Endothelial cell of umbilical vein (primary cell): ENCODE measurements around the gene FBXO44. TPM values are rescaled to one million over a fixed set of nuclear protein-coding genes. Genes with fewer than 3 reads are reported as not detected.

Experiments used
- BruUV-seq: library from RNA; stranded (reverse); fragments of 400-500 nt; replicated peaks from 2 replicates; lab custom pipeline; 2021; lab: Mats Ljungman, UMichigan
- CTCF ChIA-PET: fragments of 300-600, 350-600 bp; sonication (Branson Sonifier 250); formaldehyde crosslinking; loops from one replicate; lab custom pipeline; 2021; ENCODE audit warnings: antibody characterized with exemption, inconsistent platforms; lab: Charles Lee
- POLR2A ChIA-PET: fragments of 300-600, 350-600 bp; sonication (Branson Sonifier 250); formaldehyde crosslinking; loops from one replicate; lab custom pipeline; 2021; ENCODE audit warnings: antibody characterized with exemption, inconsistent platforms; lab: Charles Lee
- DNase-seq: peaks from one replicate; pipeline ENCODE4 v3.0.0-alpha.2; 2011; ENCODE audit warnings: low read depth, low spot score
- FAIRE-seq: peaks from 2 replicates; lab custom pipeline; 2011; peaks lifted over from hg19 to GRCh38; lab: Jason Lieb, UNC
- H2AFZ ChIP-seq: 2 replicates; pipeline ENCODE4 v1.6.0; 2012; ENCODE audit warnings: low read depth, low read length, control low read depth, inconsistent platforms
- H3K27ac ChIP-seq: 2 replicates; pipeline ENCODE4 v1.5.1; 2011; ENCODE audit warnings: low read depth, mild to moderate bottlenecking, control low read depth, low read length, moderate library complexity; ENCODE audit not compliant: insufficient read depth
- H3K27me3 ChIP-seq, 2 experiments: 2 replicates each; pipeline versions ENCODE4 v1.6.0 to v1.6.1; 2011; ENCODE audit warnings: low read length in 2 of 2, mixed read lengths in 1 of 2; ENCODE audit not compliant: control insufficient read depth in 2 of 2, insufficient read depth in 2 of 2
- H3K36me3 ChIP-seq, 2 experiments: 2 replicates in 1 of 2; 3 replicates in 1 of 2; pipeline ENCODE4 v1.5.1; 2011; ENCODE audit warnings: low read length in 2 of 2, mild to moderate bottlenecking in 1 of 2, moderate library complexity in 1 of 2; ENCODE audit not compliant: control insufficient read depth in 2 of 2, insufficient read depth in 2 of 2; ENCODE audit errors: extremely low read depth in 1 of 2
- H3K4me1 ChIP-seq: 3 replicates; pipeline ENCODE4 v1.5.1; 2011; ENCODE audit warnings: mild to moderate bottlenecking, low read length; ENCODE audit not compliant: control insufficient read depth, insufficient read depth; ENCODE audit errors: extremely low read depth
- H3K4me2 ChIP-seq: 2 replicates; pipeline ENCODE4 v1.6.1; 2011; ENCODE audit warnings: low read length, control low read depth, mixed read lengths; ENCODE audit not compliant: insufficient read depth
- H3K4me3 ChIP-seq, 3 experiments: fragments of 200-600 bp in 1 of 3; sonication (generic), shearing (Covaris generic) in 1 of 3; replicated peaks in 1 of 3; 2 replicates each; pipeline ENCODE4 v1.5.1; 2011 to 2016; ENCODE audit warnings: control low read depth in 3 of 3, low read length in 3 of 3, mild to moderate bottlenecking in 2 of 3, inconsistent platforms in 1 of 3, low read depth in 1 of 3, moderate library complexity in 1 of 3; ENCODE audit not compliant: insufficient read depth in 1 of 3
- H3K79me2 ChIP-seq: 2 replicates; pipeline ENCODE4 v1.6.0; 2012; ENCODE audit warnings: low read length, inconsistent platforms; ENCODE audit not compliant: control insufficient read depth, insufficient read depth
- H3K9ac ChIP-seq: replicated peaks from 2 replicates; pipeline ENCODE3; 2011; ENCODE audit warnings: low read length, control low read depth; ENCODE audit not compliant: insufficient read depth; ENCODE audit errors: extremely low read depth
- H3K9me1 ChIP-seq: replicated peaks from 3 replicates; pipeline ENCODE4 v1.6.0; 2011; ENCODE audit warnings: mild to moderate bottlenecking, low read length; ENCODE audit not compliant: control insufficient read depth, insufficient read depth; ENCODE audit errors: extremely low read depth
- H3K9me3 ChIP-seq: replicated peaks from 2 replicates; pipeline ENCODE4 v1.5.1; 2012; ENCODE audit warnings: low read length, inconsistent platforms; ENCODE audit not compliant: control insufficient read depth, insufficient read depth
- H4K20me1 ChIP-seq: replicated peaks from 2 replicates; pipeline ENCODE3; 2011; ENCODE audit warnings: mild to moderate bottlenecking, low read length; ENCODE audit not compliant: control insufficient read depth, insufficient read depth; ENCODE audit errors: extremely low read depth
- CTCF ChIP-seq, 2 donors: IDR thresholded peaks; 1 replicate in 1 of 2; 2 replicates in 1 of 2; pipeline ENCODE4 v1.5.1; 2011; ENCODE audit warnings: low read length in 2 of 2, mild to moderate bottlenecking in 2 of 2, moderate library complexity in 2 of 2, control low read depth in 1 of 2, inconsistent platforms in 1 of 2, low read depth in 1 of 2; ENCODE audit not compliant: insufficient read depth in 1 of 2; ENCODE audit errors: extremely low read depth in 1 of 2
- EZH2 ChIP-seq: IDR thresholded peaks from 2 replicates; pipeline ENCODE4 v1.6.1; 2012; ENCODE audit warnings: borderline replicate concordance, low read depth, mild to moderate bottlenecking, moderate library complexity, low read length, inconsistent platforms; ENCODE audit not compliant: severe bottlenecking
- FOS ChIP-seq: IDR thresholded peaks from 2 replicates; pipeline ENCODE4 v1.6.1; 2011; ENCODE audit warnings: mild to moderate bottlenecking, low read length, moderate library complexity, borderline replicate concordance; ENCODE audit not compliant: insufficient read depth
- GATA2 ChIP-seq: IDR thresholded peaks from 2 replicates; pipeline ENCODE4 v1.7.0; 2011; ENCODE audit warnings: low read depth, mild to moderate bottlenecking, moderate library complexity, mixed read lengths, low read length; ENCODE audit not compliant: insufficient read length, insufficient read depth
- JUN ChIP-seq: IDR thresholded peaks from 2 replicates; pipeline ENCODE4 v1.6.1; 2011; ENCODE audit warnings: borderline replicate concordance, low read depth; ENCODE audit not compliant: insufficient read length, insufficient read depth
- MAX ChIP-seq: IDR thresholded peaks from 2 replicates; pipeline ENCODE4 v1.6.1; 2011; ENCODE audit not compliant: insufficient read depth, insufficient read length
- MYC ChIP-seq: IDR thresholded peaks from one replicate; pipeline ENCODE4 v1.6.1; 2011; ENCODE audit warnings: mild to moderate bottlenecking, low read depth, low read length
- POLR2A ChIP-seq: IDR thresholded peaks from 2 replicates; pipeline ENCODE4 v1.6.1; 2012; ENCODE audit warnings: low read depth, mild to moderate bottlenecking, control low read depth, low read length
- POLR2AphosphoS5 ChIP-seq: IDR thresholded peaks from 2 replicates; pipeline ENCODE4 v1.6.1; 2012; ENCODE audit warnings: low read depth, mild to moderate bottlenecking, control low read depth, low read length, moderate library complexity; ENCODE audit not compliant: insufficient read depth
- dilution Hi-C: fragments of 300-500 bp; cut with MboI; formaldehyde crosslinking; loops from one replicate; pipeline ENCODE4 v1.15.0; 2019; ENCODE audit warnings: low sequenced_read_pairs; ENCODE audit not compliant: extremely low pct_ligation_motif_present
- intact Hi-C: fragments of 100-400 bp; cut with micrococcal nuclease; formaldehyde crosslinking; loops from one replicate; pipeline ENCODE4 v1.10.0; 2022
- polyA plus RNA-seq, 4 experiments: library from polyadenylated mRNA; depleted of rRNA in 3 of 4; stranded (reverse) in 3 of 4; unstranded in 1 of 4; fragments of >200 nt; gene quantifications; 2 replicates each; pipeline versions ENCODE4 v1.2.1 to v1.2.3, GENCODE V29; 2011 to 2012; ENCODE audit warnings: missing spikeins in 1 of 4
- total RNA-seq: library from RNA; stranded (reverse); gene quantifications from 2 replicates; pipeline ENCODE4 v1.2.3, GENCODE V29; 2021

The FBXO44 gene
- total and polyA plus RNA-seq, 2 donors (not counting 3 experiments of a cell fraction or from before 2014, with no cell fraction given): 16.8 to 22.5 TPM

- peaks cover 3% of the 10 kb centered on the region for H3K4me1 ChIP-seq
- H3K9me3 ChIP-seq: no peaks in the 10 kb centered on the region
- H4K20me1 ChIP-seq: no peaks in the 10 kb centered on the region
- no peak overlapping the region for H3K27ac ChIP-seq
- DNase-seq (no peak), FAIRE-seq (no peak)
- no peak overlapping the region for H2AFZ ChIP-seq
- no peaks in the 10 kb centered on the region for H3K27me3 ChIP-seq
- no peaks in the 10 kb centered on the region for H3K79me2 ChIP-seq
- no peak overlapping the region for H3K4me3 ChIP-seq
- POLR2A ChIA-PET: no interaction called here
- CTCF ChIA-PET: interaction anchor here (0.6 to 1.4 kb wide), 3 partner anchors 53 to 1085 kb away, joined by 3 read pairs; no protein-coding TSS in a partner anchor
- dilution Hi-C loops: no loop called here
- no peaks in the 10 kb centered on the region for H3K36me3 ChIP-seq
- TF ChIP-seq EZH2 (no peak), MYC (no peak), MAX (no peak), POLR2A (no peak), CTCF (IDR thresholded peaks at IDR 0.05; ENCODE audit: extremely low read depth in 1 of 2, insufficient read depth in 1 of 2, low read depth in 1 of 2, low read length in 2 of 2) (no peak), GATA2 (no peak), POLR2AphosphoS5 (no peak), FOS (no peak), JUN (no peak)
- H3K4me2 ChIP-seq: no peak overlapping the region
- no peak overlapping the region for H3K9ac ChIP-seq
- H3K9me1 ChIP-seq: no peaks in the 10 kb centered on the region
- no TSS peak for BruUV-seq
- intact Hi-C loops: no loop called here
These were observed 3.9 kb downstream of the FBXO44 start for GRCh38 chr1:11658542-11658941.
